ENCODE data around the gene CADM1.

Gene CADM1

DNA sequence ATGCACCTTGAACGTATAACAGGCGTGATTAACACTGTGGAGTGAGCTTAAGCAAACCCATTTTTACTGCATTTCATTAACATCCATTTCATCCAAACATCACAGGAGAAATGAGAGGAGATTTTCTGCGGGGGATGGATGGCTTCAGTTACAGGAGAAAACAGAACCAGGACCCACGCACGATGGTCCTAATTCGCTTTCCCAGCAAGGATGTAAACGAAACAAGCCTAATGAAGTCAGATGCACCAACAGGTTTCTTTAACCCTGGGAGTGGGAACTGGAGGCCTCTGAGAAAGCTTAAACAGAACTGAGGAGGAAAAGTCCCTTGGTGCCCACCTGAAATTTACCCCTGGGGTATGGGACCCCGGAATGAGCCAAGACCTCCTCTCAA, 2.7 kb downstream of the CADM1 start:
- Mint-ChIP-seq H3K4me1 (ENCODE audit: low read depth) (peaks cover 13% of the 10 kb centered on the region), H3K4me3 (no peak overlapping the region), H3K27ac (no peak overlapping the region), H3K9me3 (no peaks in the 10 kb centered on the region), H3K27me3 (peaks cover 50% of the 10 kb centered on the region), H3K36me3 (ENCODE audit: low read depth) (no peaks in the 10 kb centered on the region)
- no peak for DNase-seq

DNA sequence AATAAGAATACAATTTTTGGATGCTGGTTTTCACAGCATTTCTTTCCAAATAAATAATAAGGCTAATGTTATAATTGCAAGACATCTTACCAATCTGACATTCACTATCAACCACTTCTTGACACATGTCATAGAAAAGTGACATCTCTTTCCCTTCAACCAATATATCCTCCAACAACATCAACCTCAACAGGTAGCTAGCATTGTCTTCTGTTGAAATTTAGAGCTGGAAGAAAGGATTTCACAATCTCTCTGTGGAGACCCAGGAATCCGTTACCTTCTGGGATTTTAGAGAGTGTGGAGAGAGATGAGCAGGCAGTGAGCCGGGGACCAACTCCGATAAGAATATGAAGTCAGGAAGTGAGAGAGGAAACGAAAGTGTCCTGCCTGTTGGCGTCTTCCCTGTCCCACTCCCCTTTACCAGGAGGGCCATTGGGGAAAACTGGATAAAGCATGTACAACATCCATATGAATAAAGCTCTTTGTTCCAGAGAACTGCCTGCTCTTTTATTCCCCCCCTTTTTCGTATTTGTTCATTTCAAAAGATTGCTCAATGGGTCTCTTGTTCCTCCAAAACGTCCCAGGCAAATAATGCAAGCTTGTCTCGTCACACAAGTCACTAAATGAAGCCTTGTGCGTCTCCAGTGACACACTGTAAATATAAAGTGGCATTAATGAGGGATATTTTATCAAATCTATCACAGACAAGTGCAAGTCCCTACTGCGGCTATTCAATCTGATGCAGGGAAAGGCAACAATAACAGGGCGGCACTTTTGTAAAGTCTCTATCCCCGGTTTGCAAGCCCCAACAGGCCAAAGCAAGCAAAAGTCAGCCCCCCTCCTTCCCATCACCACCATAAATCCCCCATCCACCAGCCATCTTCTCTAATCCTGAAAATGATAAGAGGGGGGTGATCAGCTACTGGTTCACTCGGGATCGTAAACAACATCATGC, 3.4 kb downstream of the CADM1 start:
- H3K27me3 Mint-ChIP-seq: peaks cover 52% of the 10 kb centered on the region
- no peak for DNase-seq
- no peak overlapping the region for H3K27ac Mint-ChIP-seq
- no peaks in the 10 kb centered on the region for H3K36me3 Mint-ChIP-seq (ENCODE audit: low read depth)
- H3K4me3 Mint-ChIP-seq: no peak overlapping the region
- peaks cover 13% of the 10 kb centered on the region for H3K4me1 Mint-ChIP-seq (ENCODE audit: low read depth)
- H3K9me3 Mint-ChIP-seq: no peaks in the 10 kb centered on the region

GRCh38 chr11:115499891-115500290, 4.3 kb downstream of the CADM1 start:
- Mint-ChIP-seq H3K27me3 (peaks cover 43% of the 10 kb centered on the region), H3K36me3 (ENCODE audit: low read depth) (no peaks in the 10 kb centered on the region), H3K9me3 (no peaks in the 10 kb centered on the region), H3K27ac (no peak overlapping the region), H3K4me3 (no peak overlapping the region), H3K4me1 (ENCODE audit: low read depth) (peaks cover 11% of the 10 kb centered on the region)
- DNase-seq: no peak

DNA sequence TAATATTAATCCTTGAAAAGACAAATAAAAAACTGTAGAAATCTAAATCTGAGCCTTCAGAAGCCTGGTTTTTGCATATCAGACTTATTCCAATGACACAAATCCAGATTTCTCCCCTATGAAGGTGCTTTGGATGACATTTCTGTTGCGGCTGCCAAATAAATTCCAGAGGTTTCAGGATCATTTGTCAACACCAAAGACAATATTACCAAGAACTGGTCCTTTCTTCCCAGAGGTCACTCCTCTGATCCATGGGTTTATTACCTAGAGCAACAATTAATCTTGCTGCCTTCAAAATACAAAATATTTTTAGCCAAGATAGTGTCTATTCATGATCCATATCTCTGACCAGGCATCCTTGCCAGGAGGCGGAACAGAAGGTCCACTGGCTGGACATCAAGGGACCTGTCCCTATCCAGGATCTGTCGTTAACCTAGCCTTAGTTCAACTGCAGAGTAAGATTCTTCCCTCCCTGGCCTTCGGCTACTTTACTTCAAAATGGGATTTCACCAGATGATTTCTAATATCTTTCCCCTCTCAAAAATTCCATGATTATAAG, 4.9 kb downstream of the CADM1 start:
- H3K4me1 Mint-ChIP-seq (ENCODE audit: low read depth): peaks cover 7% of the 10 kb centered on the region
- H3K4me3 Mint-ChIP-seq: no peak overlapping the region
- H3K27me3 Mint-ChIP-seq: peaks cover 38% of the 10 kb centered on the region
- DNase-seq: no peak
- no peaks in the 10 kb centered on the region for H3K9me3 Mint-ChIP-seq
- no peak overlapping the region for H3K27ac Mint-ChIP-seq
- no peaks in the 10 kb centered on the region for H3K36me3 Mint-ChIP-seq (ENCODE audit: low read depth)

- Mint-ChIP-seq H3K36me3 (ENCODE audit: low read depth) (no peaks in the 10 kb centered on the region), H3K4me3 (no peak overlapping the region), H3K4me1 (ENCODE audit: low read depth) (no peaks in the 10 kb centered on the region)
These were observed 5.9 kb downstream of the CADM1 start for GRCh38 chr11:115498354-115498753.

DNA sequence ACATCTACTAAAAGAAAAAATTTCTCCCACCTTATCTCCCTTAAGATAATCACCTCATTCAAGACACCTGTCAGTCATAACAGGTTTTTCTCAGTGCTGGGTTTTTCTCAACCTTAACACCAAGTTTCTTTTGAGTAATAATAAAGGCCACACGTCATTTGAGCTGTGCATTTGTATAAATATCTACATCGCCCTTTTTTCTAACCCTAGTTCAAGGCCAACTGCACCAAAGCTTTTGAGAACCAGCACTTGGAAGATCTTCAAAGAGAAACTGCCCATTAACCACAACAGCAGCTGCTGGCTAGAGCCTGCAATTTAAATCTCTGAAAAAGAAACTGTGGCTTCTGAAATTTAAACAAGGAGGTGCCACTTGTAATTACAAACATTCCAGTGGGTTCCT, 6.9 kb downstream of the CADM1 start:
- DNase-seq: no peak

More at GRCh38 chr11:115498354-115498753, 5.9 kb downstream of the CADM1 start:
- H3K9me3 Mint-ChIP-seq: no peaks in the 10 kb centered on the region
- H3K27ac Mint-ChIP-seq: no peak overlapping the region
- H3K27me3 Mint-ChIP-seq: peaks cover 32% of the 10 kb centered on the region
- DNase-seq: no peak

GRCh38 chr11:115496892-115497291, 7.3 kb downstream of the CADM1 start:
- Mint-ChIP-seq H3K9me3 (no peaks in the 10 kb centered on the region), H3K4me1 (ENCODE audit: low read depth) (no peaks in the 10 kb centered on the region), H3K27me3 (peaks cover 32% of the 10 kb centered on the region), H3K36me3 (ENCODE audit: low read depth) (no peaks in the 10 kb centered on the region), H3K4me3 (no peak overlapping the region), H3K27ac (no peak overlapping the region)
- no peak for DNase-seq

More for the DNA sequence above, 6.9 kb downstream of the CADM1 start:
- Mint-ChIP-seq H3K4me1 (ENCODE audit: low read depth) (no peaks in the 10 kb centered on the region), H3K27ac (no peak overlapping the region), H3K4me3 (no peak overlapping the region), H3K36me3 (ENCODE audit: low read depth) (no peaks in the 10 kb centered on the region), H3K27me3 (peaks cover 32% of the 10 kb centered on the region), H3K9me3 (no peaks in the 10 kb centered on the region)

DNA sequence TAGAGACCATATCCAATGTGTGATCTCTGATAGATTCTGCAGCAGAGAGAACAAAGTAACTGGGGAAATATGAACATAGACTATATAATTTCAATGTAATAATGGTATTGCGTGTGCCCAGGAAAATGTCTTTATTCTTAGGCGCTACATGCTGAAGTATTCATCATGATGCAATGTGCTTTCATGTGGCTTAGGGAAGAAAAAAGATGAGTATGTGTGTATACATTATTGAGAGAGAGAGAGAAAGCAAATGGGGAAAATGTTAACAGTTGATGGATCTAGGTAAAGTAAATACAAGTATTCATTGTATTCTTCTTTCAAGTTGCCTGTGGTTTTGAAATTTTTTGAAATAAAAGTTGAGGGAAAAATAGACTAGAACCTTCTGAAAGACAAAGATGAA, 10.3 kb downstream of the CADM1 start:
- Mint-ChIP-seq H3K4me3 (no peak overlapping the region), H3K27ac (no peak overlapping the region), H3K36me3 (ENCODE audit: low read depth) (no peaks in the 10 kb centered on the region), H3K4me1 (ENCODE audit: low read depth) (no peaks in the 10 kb centered on the region), H3K27me3 (peaks cover 30% of the 10 kb centered on the region), H3K9me3 (no peaks in the 10 kb centered on the region)
- no peak for DNase-seq

GRCh38 chr11:115493488-115493887, 10.7 kb downstream of the CADM1 start:
- no peak for DNase-seq
- no peak overlapping the region for H3K27ac Mint-ChIP-seq
- H3K36me3 Mint-ChIP-seq (ENCODE audit: low read depth): no peaks in the 10 kb centered on the region
- H3K27me3 Mint-ChIP-seq: peaks cover 26% of the 10 kb centered on the region
- H3K9me3 Mint-ChIP-seq: no peaks in the 10 kb centered on the region
- no peak overlapping the region for H3K4me3 Mint-ChIP-seq
- no peaks in the 10 kb centered on the region for H3K4me1 Mint-ChIP-seq (ENCODE audit: low read depth)

DNA sequence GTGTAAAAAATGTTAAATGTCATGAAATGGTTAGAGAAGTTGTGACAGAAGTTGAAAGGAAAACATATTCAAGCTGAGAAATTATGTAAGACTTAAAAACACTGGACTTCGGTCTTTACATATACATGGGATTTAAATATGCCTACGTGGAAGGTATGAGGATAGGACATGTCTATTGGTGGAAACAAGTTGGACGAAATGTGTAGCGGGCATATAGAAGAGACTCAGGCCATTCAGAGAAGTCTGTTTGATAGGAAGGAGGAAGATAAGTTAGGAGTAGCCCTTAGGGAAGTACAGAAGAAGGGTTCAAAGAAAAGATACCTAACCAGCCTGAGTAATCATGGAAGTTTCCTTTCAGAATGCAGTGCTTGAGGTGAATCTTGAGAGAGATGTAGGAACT, 14.7 kb downstream of the CADM1 start:
- Mint-ChIP-seq H3K36me3 (ENCODE audit: low read depth) (no peaks in the 10 kb centered on the region), H3K27me3 (peaks cover 7% of the 10 kb centered on the region), H3K9me3 (no peaks in the 10 kb centered on the region), H3K27ac (no peak overlapping the region), H3K4me1 (ENCODE audit: low read depth) (no peaks in the 10 kb centered on the region), H3K4me3 (no peak overlapping the region)
- no peak for DNase-seq

DNA sequence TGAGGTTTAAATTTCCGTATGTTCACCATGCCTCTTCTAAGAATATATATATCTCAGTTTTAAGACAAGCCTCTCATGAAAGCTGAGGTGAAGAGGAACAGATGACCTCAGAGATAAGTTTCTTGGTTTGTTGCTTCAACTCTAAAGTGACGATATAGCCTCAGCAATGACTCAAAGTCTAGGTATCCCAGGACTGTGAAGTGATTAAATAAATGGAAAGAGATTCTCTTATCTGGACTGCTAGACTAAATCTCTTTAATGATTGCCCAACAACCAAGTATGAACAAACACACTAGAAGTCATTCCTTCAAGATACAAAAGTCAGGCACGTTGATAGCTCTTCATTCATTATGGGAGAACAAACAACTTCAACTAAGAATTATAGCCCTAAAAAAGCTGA, 15.3 kb downstream of the CADM1 start:
- no peaks in the 10 kb centered on the region for H3K36me3 Mint-ChIP-seq (ENCODE audit: low read depth)
- peaks cover 7% of the 10 kb centered on the region for H3K27me3 Mint-ChIP-seq
- H3K9me3 Mint-ChIP-seq: no peaks in the 10 kb centered on the region
- no peak overlapping the region for H3K27ac Mint-ChIP-seq
- no peaks in the 10 kb centered on the region for H3K4me1 Mint-ChIP-seq (ENCODE audit: low read depth)
- no peak for DNase-seq
- H3K4me3 Mint-ChIP-seq: no peak overlapping the region

DNA sequence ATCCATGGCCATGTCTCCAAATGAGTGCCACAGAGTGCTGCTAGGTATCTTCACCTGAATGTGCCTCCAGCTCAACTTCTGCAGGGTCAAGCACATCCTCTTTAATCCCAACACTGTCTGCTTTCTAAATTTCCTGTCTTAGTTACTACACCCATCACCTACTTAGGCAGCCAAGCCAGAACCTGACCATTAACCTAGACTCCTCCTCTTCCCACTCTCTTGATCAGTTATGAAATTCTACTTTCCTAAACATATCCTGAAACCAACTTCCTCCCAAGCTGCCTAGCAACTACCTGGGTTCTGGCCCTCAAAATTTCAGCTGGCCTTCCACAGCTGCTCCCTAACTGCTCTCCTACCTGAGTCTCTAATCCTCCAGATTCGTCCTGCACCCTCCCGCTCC, 22.7 kb downstream of the CADM1 start:
- DNase-seq: no peak
- H3K4me1 Mint-ChIP-seq (ENCODE audit: low read depth): no peaks in the 10 kb centered on the region
- H3K9me3 Mint-ChIP-seq: no peaks in the 10 kb centered on the region

DNA sequence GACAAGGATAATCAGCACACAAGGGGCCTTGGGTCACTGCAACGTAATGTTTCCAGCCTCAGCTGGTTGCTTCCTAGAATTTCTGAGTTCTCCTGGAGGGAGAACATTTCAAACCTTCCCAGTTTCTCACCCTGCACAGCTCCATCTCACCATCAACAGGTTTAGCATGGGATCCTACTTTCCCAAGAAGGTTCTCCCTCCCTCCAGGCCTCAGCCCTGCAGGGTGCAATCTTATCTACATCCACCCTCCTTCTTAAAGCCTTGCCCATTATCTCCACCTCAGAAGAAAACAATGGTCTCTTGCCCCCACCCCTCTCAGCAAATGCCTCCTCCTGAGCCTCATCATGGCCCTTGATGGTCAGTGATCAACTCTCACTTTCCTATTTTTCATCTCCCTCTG, 23.6 kb downstream of the CADM1 start:
- no peaks in the 10 kb centered on the region for H3K36me3 Mint-ChIP-seq (ENCODE audit: low read depth)
- no peak overlapping the region for H3K4me3 Mint-ChIP-seq
- H3K4me1 Mint-ChIP-seq (ENCODE audit: low read depth): no peaks in the 10 kb centered on the region
- peaks cover 5% of the 10 kb centered on the region for H3K27me3 Mint-ChIP-seq
- DNase-seq: no peak
- H3K9me3 Mint-ChIP-seq: no peaks in the 10 kb centered on the region
- H3K27ac Mint-ChIP-seq: no peak overlapping the region

More for the DNA sequence above, 22.7 kb downstream of the CADM1 start:
- Mint-ChIP-seq H3K27ac (no peak overlapping the region), H3K36me3 (ENCODE audit: low read depth) (no peaks in the 10 kb centered on the region), H3K27me3 (peaks cover 5% of the 10 kb centered on the region), H3K4me3 (no peak overlapping the region)

DNA sequence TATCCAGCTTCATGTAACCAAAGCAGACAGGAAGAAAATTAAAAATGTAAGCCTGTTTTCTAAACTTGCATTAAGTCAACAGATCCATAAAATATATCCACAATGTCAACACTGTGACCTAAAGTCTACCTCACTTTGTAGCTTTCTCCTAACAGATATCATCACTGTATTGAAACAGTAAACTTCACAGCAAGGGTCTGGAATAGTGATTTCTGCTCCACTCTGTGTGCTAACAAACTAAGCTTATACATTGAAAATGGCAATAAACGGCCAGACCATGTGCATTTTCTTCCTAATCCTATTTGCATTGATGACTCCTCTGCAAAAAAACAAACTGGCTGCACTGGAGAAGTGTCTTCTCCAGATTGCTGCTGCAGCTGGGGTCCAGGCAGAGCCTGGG, 26.8 kb downstream of the CADM1 start:
- H3K27ac Mint-ChIP-seq: no peak overlapping the region
- H3K9me3 Mint-ChIP-seq: peaks cover 2% of the 10 kb centered on the region
- no peak overlapping the region for H3K4me3 Mint-ChIP-seq
- peaks cover 5% of the 10 kb centered on the region for H3K27me3 Mint-ChIP-seq
- no peak for DNase-seq
- H3K4me1 Mint-ChIP-seq (ENCODE audit: low read depth): no peaks in the 10 kb centered on the region
- H3K36me3 Mint-ChIP-seq (ENCODE audit: low read depth): no peaks in the 10 kb centered on the region
